ENCODE data around the gene TRIL.

- TF ChIP-seq SPI1 (IDR thresholded peaks at IDR 0.05; ENCODE audit: borderline replicate concordance, low read depth) (no peak), POLR2AphosphoS5 (IDR thresholded peaks at IDR 0.05; ENCODE audit: low read depth) (no peak)
Measured at GRCh38 chr7:28954946-28955345, 3.2 kb downstream of the TRIL start.

All from HL-60 (cell line).